HepG2 (cell line): ENCODE results near the gene GADD45B. TPM values are rescaled to one million over a fixed set of nuclear protein-coding genes. Genes with fewer than 3 reads are reported as not detected.

Experiments
- ATAC-seq: fragments of 200-7000 bp; cut with Tn5 transposase; 3 replicates; pipeline ENCODE4 v1.9.1; 2020; ENCODE audit warnings: mild to moderate bottlenecking, moderate library complexity
- BruUV-seq: library from RNA; stranded (reverse); fragments of 400-500 nt; replicated peaks from 2 replicates; lab custom pipeline; 2021; lab: Mats Ljungman, UMichigan
- CTCF ChIA-PET: fragments of 300-600 bp; formaldehyde crosslinking; extraction: SDS; loops from one replicate; lab custom pipeline; 2021; ENCODE audit warnings: low total read pairs, inconsistent platforms, low intra/inter-chr PET ratio; lab: Yijun Ruan, JAX
- POLR2A ChIA-PET: fragments of 350-600 bp; sonication (Branson Sonifier 250); formaldehyde crosslinking; loops from one replicate; lab custom pipeline; 2020; ENCODE audit warnings: antibody characterized with exemption, inconsistent platforms; lab: Yijun Ruan, JAX
- DNase-seq: peaks from one replicate; pipeline ENCODE4 v3.0.0-alpha.2; 2015; ENCODE audit warnings: low spot score
- FAIRE-seq: peaks from 3 replicates; lab custom pipeline; 2011; peaks lifted over from hg19 to GRCh38; lab: Jason Lieb, UNC
- H2AFZ ChIP-seq: one replicate; pipeline ENCODE4 v1.6.1; 2011; ENCODE audit warnings: low read length, inconsistent platforms
- H3K27ac ChIP-seq: fragments of 300-600 bp; 3 replicates; pipeline ENCODE4 v1.8.0; 2011; ENCODE audit warnings: mixed run types, mild to moderate bottlenecking, mixed read lengths, low read length, inconsistent platforms; ENCODE audit not compliant: insufficient read depth; ENCODE audit errors: extremely low read length
- H3K27me3 ChIP-seq, 2 experiments: fragments of 200-600 bp in 1 of 2; 2 replicates in 1 of 2; 3 replicates in 1 of 2; pipeline versions ENCODE4 v1.6.0 to v1.8.0; 2011; ENCODE audit warnings: low read length in 2 of 2, mild to moderate bottlenecking in 2 of 2, moderate library complexity in 2 of 2, inconsistent platforms in 1 of 2; ENCODE audit not compliant: insufficient read depth in 2 of 2, control insufficient read depth in 1 of 2
- H3K36me3 ChIP-seq, 2 experiments: fragments of 200-600 bp in 1 of 2; replicated peaks in 1 of 2; 2 replicates in 1 of 2; 3 replicates in 1 of 2; pipeline versions ENCODE4 v1.5.1 to v1.8.0; 2011; ENCODE audit warnings: low read length in 2 of 2, inconsistent platforms in 1 of 2; ENCODE audit not compliant: insufficient read depth in 2 of 2, control insufficient read depth in 1 of 2
- H3K4me1 ChIP-seq: 2 replicates; pipeline ENCODE4 v1.5.1; 2012; ENCODE audit warnings: low read length, inconsistent platforms; ENCODE audit not compliant: insufficient read depth
- H3K4me2 ChIP-seq: 2 replicates; pipeline ENCODE4 v1.6.0; 2011; ENCODE audit warnings: low read depth, low read length, inconsistent platforms
- H3K4me3 ChIP-seq, 3 experiments: fragments of 200-600 bp in 1 of 3; sonication (generic), shearing (Covaris generic) in 1 of 3; replicated peaks in 1 of 3; 2 replicates each; pipeline ENCODE4 v1.5.1; 2011 to 2016; ENCODE audit warnings: low read length in 3 of 3, inconsistent platforms in 2 of 3, low read depth in 2 of 3, mild to moderate bottlenecking in 2 of 3, control low read depth in 1 of 3, mixed read lengths in 1 of 3; ENCODE audit not compliant: insufficient read depth in 1 of 3
- H3K79me2 ChIP-seq: one replicate; pipeline ENCODE4 v1.6.1; 2011; ENCODE audit warnings: low read length, inconsistent platforms; ENCODE audit not compliant: insufficient read depth
- H3K9ac ChIP-seq: 2 replicates; pipeline ENCODE4 v1.6.0; 2011; ENCODE audit warnings: mild to moderate bottlenecking, low read depth, low read length, inconsistent platforms; ENCODE audit not compliant: insufficient read depth
- H3K9me3 ChIP-seq: 2 replicates; pipeline ENCODE4 v1.5.1; 2012; ENCODE audit warnings: mild to moderate bottlenecking, low read length
- H4K20me1 ChIP-seq: 2 replicates; pipeline ENCODE4 v1.6.0; 2011; ENCODE audit warnings: inconsistent platforms, mild to moderate bottlenecking, low read length, moderate library complexity; ENCODE audit not compliant: insufficient read depth
- BCLAF1 ChIP-seq: fragments of 450-650 bp; IDR thresholded peaks from 2 replicates; pipeline ENCODE4 v1.6.1; 2017; ENCODE audit warnings: mild to moderate bottlenecking
- GFI1 ChIP-seq: sonication (generic); formaldehyde crosslinking; IDR thresholded peaks from 2 replicates; pipeline ENCODE4 v1.5.0; 2020; ENCODE audit warnings: missing genetic modification reagents, mild to moderate bottlenecking, borderline replicate concordance
- HOXA5 ChIP-seq: sonication (generic); formaldehyde crosslinking; IDR thresholded peaks from 2 replicates; pipeline ENCODE4 v1.4.0; 2020; ENCODE audit warnings: missing genetic modification reagents
- JUND ChIP-seq: sonication (generic); formaldehyde crosslinking; IDR thresholded peaks from 2 replicates; pipeline ENCODE4 v1.8.0; 2022; ENCODE audit warnings: mild to moderate bottlenecking, missing genetic modification reagents
- PRPF4 ChIP-seq: fragments of 200-400 bp; formaldehyde crosslinking; IDR thresholded peaks from 2 replicates; pipeline ENCODE4 v1.6.1; 2016; ENCODE audit warnings: low read length, low read depth; ENCODE audit not compliant: poor library complexity, severe bottlenecking
- TOPORS ChIP-seq: sonication (generic); formaldehyde crosslinking; IDR thresholded peaks from 2 replicates; pipeline ENCODE4 v1.8.0; 2023; ENCODE audit warnings: mild to moderate bottlenecking, missing genetic modification reagents
- ZMYM4 ChIP-seq: sonication (generic); formaldehyde crosslinking; IDR thresholded peaks from 2 replicates; pipeline ENCODE4 v1.8.1; 2023; ENCODE audit warnings: mild to moderate bottlenecking, missing genetic modification reagents
- ZNF142 ChIP-seq: sonication (generic); formaldehyde crosslinking; IDR thresholded peaks from 2 replicates; pipeline ENCODE4 v1.4.0; 2020; ENCODE audit warnings: missing genetic modification reagents
- ZNF672 ChIP-seq: sonication (generic); formaldehyde crosslinking; IDR thresholded peaks from 2 replicates; pipeline ENCODE4 v1.8.1; 2022; ENCODE audit warnings: missing genetic modification reagents
- ZNF790 ChIP-seq: sonication (generic); formaldehyde crosslinking; IDR thresholded peaks from 2 replicates; pipeline ENCODE4 v1.8.0; 2022; ENCODE audit warnings: missing genetic modification reagents, mild to moderate bottlenecking, borderline replicate concordance
- WGBS: methylation state at CpG from one replicate; pipeline ENCODE4 v1.1.6; 2017; ENCODE audit warnings: low lambda C conversion rate; 5-methylcytosine and 5-hydroxymethylcytosine counted together
- in situ Hi-C: cut with HindIII; loops from 2 replicates; pipeline ENCODE4 v1.10.0; 2017; ENCODE audit warnings: low pct_unique_long_range_greater_than_20kb; ENCODE audit not compliant: extremely low pct_ligation_motif_present
- intact Hi-C: fragments of 100-400 bp; cut with micrococcal nuclease; formaldehyde crosslinking; loops from one replicate; pipeline ENCODE4 v1.10.0; 2022; ENCODE audit not compliant: unreplicated experiment
- polyA plus RNA-seq, 8 experiments: library from polyadenylated mRNA; depleted of rRNA in 3 of 8; stranded (reverse) in 7 of 8; unstranded in 1 of 8; fragments of >200 nt; fragmentation: Illumina TruSeq in 4 of 8; extraction: Trizol in 4 of 8; gene quantifications; 2 replicates each; pipeline versions ENCODE4 v1.2.1 to v1.2.3, GENCODE V29; 2011 to 2016; ENCODE audit warnings: low read depth in 4 of 8, missing spikeins in 1 of 8, mixed read lengths in 1 of 8; ENCODE audit not compliant: insufficient read depth in 1 of 8
- total RNA-seq, 5 experiments: library from RNA; depleted of rRNA; stranded (reverse); fragments of >200 nt; fragmentation: Illumina TruSeq; extraction: Trizol; gene quantifications; 2 replicates each; pipeline ENCODE4 v1.2.3, GENCODE V29; 2016; ENCODE audit warnings: low read depth in 1 of 5

The GADD45B gene
- total and polyA plus RNA-seq, 2 of the 13 experiments (the other 11 are each of a cell fraction or from before 2014, with no cell fraction given): 4.6 to 34.1 TPM

GRCh38 chr19:2494084-2494446 lies 18.1 kb downstream of the GADD45B start (continued):
- TF ChIP-seq ZNF142 (CRISPR knock-in tag): no peak
- TF ChIP-seq GFI1 (CRISPR knock-in tag): no peak
- TF ChIP-seq ZMYM4 (CRISPR knock-in tag): no peak
- no peak for TF ChIP-seq TOPORS (CRISPR knock-in tag)

- Histone ChIP-seq H3K79me2 (no peaks in the 10 kb centered on the region), H3K9ac (peak overlapping the region; percentile 37; the same call in 1 of the 2 replicates), H3K4me2 (peak overlapping the region; percentile 93), H3K4me1 (peaks cover 55% of the 10 kb centered on the region), H3K27ac (no peak overlapping the region), H3K27me3 (peaks cover 17 to 71% of the 10 kb centered on the region in 2 experiments), H2AFZ (no peak overlapping the region), H3K9me3 (no peaks in the 10 kb centered on the region), H4K20me1 (no peaks in the 10 kb centered on the region), H3K4me3 (peak overlapping the region; percentile 55 to 80 (median 60)), H3K36me3 (no peaks in the 10 kb centered on the region)
- in situ Hi-C loops: no loop called here
- ChIA-PET POLR2A (interaction anchor here (8.0 kb wide), 1 partner anchor 18 kb away, joined by 65 read pairs; the partner anchor contains the start of gene GADD45B), CTCF (no interaction called here)
- no TSS peak for BruUV-seq
- WGBS: 10% methylated on average over 18 of the region's 72 CpGs
- FAIRE-seq: no peak
- peak; percentile 50 for ATAC-seq
- no peak for DNase-seq
- intact Hi-C loops: loop anchor here (2.0 kb wide), 1 partner anchor 52 kb away; no protein-coding TSS in a partner anchor
- TF ChIP-seq HOXA5 (no peak), JUND (0 out of 2 replicates have a peak, but pooled peaks have one; percentile 45), ZNF790 (CRISPR knock-in tag) (0 out of 2 replicates have a peak, but pooled peaks have one; percentile 18), PRPF4 (no peak), ZNF672 (CRISPR knock-in tag) (peak; percentile 22; the same call in 1 of the 2 replicates), BCLAF1 (no peak)
Measured at GRCh38 chr19:2494447-2495129, 18.7 kb downstream of the GADD45B start.
